GM23248 (cell line): Measurements from ENCODE around the gene ZC3H12D. TPM values are rescaled to one million over a fixed set of nuclear protein-coding genes. Genes with fewer than 3 reads are reported as not detected.

Source experiments
- DNase-seq: peaks from one replicate; pipeline ENCODE4 v3.0.0-alpha.2; 2015
- H2AFZ ChIP-seq: fragments of 200-600 bp; sonication (generic); 2 replicates; pipeline ENCODE4 v1.6.1; 2016; ENCODE audit warnings: antibody characterized with exemption
- H3F3A ChIP-seq: fragments of 200-600 bp; sonication (generic); 2 replicates; pipeline ENCODE4 v1.6.1; 2016; ENCODE audit warnings: mild to moderate bottlenecking, antibody characterized with exemption, mixed run types; ENCODE audit not compliant: insufficient read depth
- H3K27ac ChIP-seq: fragments of 200-600 bp; sonication (generic); 2 replicates; pipeline ENCODE4 v1.5.1; 2016; ENCODE audit warnings: mild to moderate bottlenecking
- H3K27me3 ChIP-seq: fragments of 200-600 bp; sonication (generic); replicated peaks from 2 replicates; pipeline ENCODE4 v1.6.1; 2016; ENCODE audit warnings: mild to moderate bottlenecking; ENCODE audit not compliant: insufficient read depth
- H3K36me3 ChIP-seq: fragments of 200-600 bp; sonication (generic); 2 replicates; pipeline ENCODE4 v1.6.1; 2016; ENCODE audit warnings: low read depth, mild to moderate bottlenecking
- H3K4me1 ChIP-seq: fragments of 200-600 bp; sonication (generic); 2 replicates; pipeline ENCODE4 v1.6.1; 2016; ENCODE audit warnings: mild to moderate bottlenecking; ENCODE audit not compliant: insufficient read depth
- H3K4me2 ChIP-seq: fragments of 200-600 bp; sonication (generic); one replicate; pipeline ENCODE4 v1.6.1; 2016; ENCODE audit warnings: mild to moderate bottlenecking; ENCODE audit not compliant: unreplicated experiment
- H3K4me3 ChIP-seq: fragments of 200-600 bp; sonication (generic); 2 replicates; pipeline ENCODE4 v1.5.1; 2016; ENCODE audit warnings: mild to moderate bottlenecking
- H3K79me2 ChIP-seq: fragments of 200-600 bp; sonication (generic); 2 replicates; pipeline ENCODE4 v1.6.1; 2016; ENCODE audit warnings: mild to moderate bottlenecking; ENCODE audit not compliant: insufficient read depth
- H3K9ac ChIP-seq: fragments of 200-600 bp; sonication (generic); 2 replicates; pipeline ENCODE4 v1.6.1; 2016; ENCODE audit warnings: mild to moderate bottlenecking
- H3K9me2 ChIP-seq: fragments of 200-600 bp; sonication (generic); 2 replicates; pipeline ENCODE4 v1.6.1; 2016; ENCODE audit warnings: mixed run types, mild to moderate bottlenecking, moderate library complexity; ENCODE audit not compliant: insufficient read depth
- H3K9me3 ChIP-seq: fragments of 200-600 bp; sonication (generic); one replicate; pipeline ENCODE4 v1.6.1; 2017; ENCODE audit warnings: low read depth
- H4K20me1 ChIP-seq: fragments of 200-600 bp; sonication (generic); 2 replicates; pipeline ENCODE4 v1.6.0; 2016; ENCODE audit not compliant: insufficient read depth
- EZH2 ChIP-seq: fragments of 200-600 bp; sonication (generic); IDR thresholded peaks from 2 replicates; pipeline ENCODE4 v1.6.1; 2018; ENCODE audit warnings: antibody characterized with exemption, mild to moderate bottlenecking; ENCODE audit not compliant: insufficient read depth, poor library complexity, severe bottlenecking
- EZH2phosphoT487 ChIP-seq: fragments of 200-600 bp; sonication (generic); IDR thresholded peaks from 2 replicates; pipeline ENCODE4 v1.6.1; 2018; ENCODE audit warnings: antibody characterized with exemption, moderate library complexity, mild to moderate bottlenecking, low read depth; ENCODE audit not compliant: insufficient read depth
- WGBS, 2 experiments: methylation state at CpG; one replicate each; pipeline ENCODE4 v1.1.6; 2015 to 2017; ENCODE audit warnings: low lambda C conversion rate in 2 of 2, low coverage in 1 of 2; ENCODE audit errors: missing lambda C conversion rate in 2 of 2; 5-methylcytosine and 5-hydroxymethylcytosine counted together
- in situ Hi-C: fragments of 300-500 bp; cut with MboI; formaldehyde crosslinking; loops from 2 replicates; pipeline ENCODE4 v1.15.0; 2020
- polyA plus RNA-seq: library from polyadenylated mRNA; unstranded; fragments of >200 nt; fragmentation: Nextera tagmentation; extraction: Ambion mirVana; gene quantifications from 2 replicates; pipeline ENCODE4 v1.2.1, GENCODE V29; 2016
- total RNA-seq: library from RNA; depleted of rRNA; stranded (reverse); fragments of >200 nt; shearing (Covaris generic); gene quantifications from 2 replicates; pipeline ENCODE4 v1.2.3, GENCODE V29; 2014; rRNA removed

Gene ZC3H12D
- total RNA-seq (0.54 TPM in 1 of 2 replicates, not detected in the other), polyA plus RNA-seq (not detected in 2 replicates)

DNA sequence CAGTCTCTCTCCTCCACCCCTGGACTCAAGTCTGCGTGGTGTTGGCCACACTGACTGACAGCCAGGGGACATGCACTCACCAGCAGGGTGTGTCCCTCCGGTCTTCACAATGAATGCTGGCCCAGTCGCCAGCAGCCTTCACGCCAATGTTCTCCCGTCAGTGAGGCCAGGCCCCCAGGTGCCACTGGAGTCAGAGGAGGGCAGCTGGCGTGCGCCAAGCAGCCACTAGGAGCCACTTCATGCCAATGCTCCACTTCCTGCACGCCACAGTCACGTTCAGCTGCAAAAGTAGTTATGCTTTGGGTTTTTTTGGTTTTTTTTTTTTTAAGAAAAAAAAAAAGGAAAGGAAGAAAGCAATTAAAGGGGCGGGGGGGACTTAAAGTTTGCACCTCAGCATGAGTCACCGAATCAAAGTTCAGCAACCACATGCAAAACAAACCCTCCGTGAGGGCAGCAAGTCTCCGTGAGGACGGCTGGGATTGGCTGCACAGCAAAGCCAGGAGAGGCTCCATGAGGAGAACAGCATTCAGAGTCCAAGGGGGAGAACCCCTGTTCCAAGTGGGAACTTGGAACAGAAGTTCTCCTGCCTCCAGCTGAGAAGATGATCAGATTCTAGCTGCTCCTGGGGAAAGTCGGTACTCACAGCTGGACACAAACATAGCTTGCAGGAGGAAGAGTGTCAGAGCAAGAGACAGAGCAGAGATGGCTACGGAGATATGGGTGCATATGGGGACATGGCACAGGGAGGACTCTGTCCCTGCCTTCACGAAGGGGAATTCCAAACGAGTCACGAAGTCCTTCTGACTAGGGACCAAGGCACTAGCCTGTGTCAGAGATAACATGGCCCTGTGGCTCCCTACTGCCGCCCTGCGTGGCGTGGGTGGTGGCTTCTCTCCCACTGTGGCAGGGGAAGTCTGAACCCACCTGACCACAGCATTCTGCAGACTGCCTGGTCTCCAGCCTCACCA, at the start of gene ZC3H12D:
Gene ZC3H12D, minus strand, starts transcription at position 282 of the 968 bp plus-strand sequence. CDS start 10,471 bp downstream, outside the sequence.
- H2AFZ ChIP-seq = peak within 1 kb of the TSS; percentile 9; the same call in 1 of the 2 replicates
- H3F3A ChIP-seq = no peaks in the 10 kb centered on the region
- no peaks in the 10 kb centered on the region for H4K20me1 ChIP-seq
- H3K9me2 ChIP-seq = no peaks in the 10 kb centered on the region
- no peak within 1 kb of the TSS for H3K9ac ChIP-seq
- 38% methylated on average over 22 of the region's 22 CpGs for WGBS, 2 experiments
- peaks cover 13% of the 10 kb centered on the region for H3K4me1 ChIP-seq
- no peaks in the 10 kb centered on the region for H3K36me3 ChIP-seq
- H3K4me2 ChIP-seq = no peak within 1 kb of the TSS
- peak within 1 kb of the TSS; percentile 6; the same call in 1 of the 2 replicates for H3K4me3 ChIP-seq
- no peaks in the 10 kb centered on the region for H3K79me2 ChIP-seq
- H3K9me3 ChIP-seq = no peaks in the 10 kb centered on the region
- in situ Hi-C loops = no loop called here
- H3K27ac ChIP-seq = no peak within 1 kb of the TSS
- H3K27me3 ChIP-seq = no peaks in the 10 kb centered on the region
- TF ChIP-seq EZH2 (no peak), EZH2phosphoT487 (no peak)
- DNase-seq = peak; percentile 52

- Histone ChIP-seq H3K4me2 (no peak overlapping the region), H3K27me3 (no peaks in the 10 kb centered on the region), H3K79me2 (peaks cover 60% of the 10 kb centered on the region), H3K9me2 (no peaks in the 10 kb centered on the region), H3K4me3 (no peak overlapping the region), H3K4me1 (no peaks in the 10 kb centered on the region), H3K9ac (no peak overlapping the region), H3K9me3 (no peaks in the 10 kb centered on the region), H3K27ac (no peak overlapping the region), H3K36me3 (peaks cover 74% of the 10 kb centered on the region), H3F3A (peaks cover 8% of the 10 kb centered on the region; the same call in 1 of the 2 replicates), H2AFZ (no peak overlapping the region), H4K20me1 (no peaks in the 10 kb centered on the region)
- no peak for DNase-seq
- 93 to 94% methylated on average over 5 of the region's 5 CpGs for WGBS, 2 experiments
- in situ Hi-C loops = no loop called here
- TF ChIP-seq EZH2 (no peak), EZH2phosphoT487 (no peak)
Measured at GRCh38 chr6:149529650-149530049, 44.8 kb upstream of the ZC3H12D start.

DNA sequence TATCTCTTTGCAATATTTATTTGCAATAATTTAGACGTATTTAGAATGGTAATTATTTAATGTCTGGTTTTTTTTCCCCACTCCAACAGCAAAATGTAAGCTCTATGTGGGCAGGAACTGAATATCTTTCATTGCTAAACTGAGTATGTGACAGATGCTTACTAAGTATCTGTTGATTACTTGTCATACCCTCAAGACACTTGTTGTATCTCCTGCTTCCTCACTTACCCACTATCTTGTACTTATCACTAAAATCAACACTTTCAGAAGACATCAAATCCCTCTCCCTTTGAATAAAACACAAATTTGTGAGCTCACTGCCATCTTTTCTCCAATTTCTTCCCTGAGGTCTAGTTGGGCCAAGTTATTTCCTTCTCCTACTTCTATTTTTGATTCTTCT, 30.7 kb upstream of the ZC3H12D start:
- H3K27ac ChIP-seq = no peak overlapping the region
- peaks cover 29% of the 10 kb centered on the region for H3K79me2 ChIP-seq
- H3K9ac ChIP-seq = no peak overlapping the region
- H3K4me1 ChIP-seq = peaks cover 4% of the 10 kb centered on the region; the same call in 1 of the 2 replicates
- no peak overlapping the region for H3K4me2 ChIP-seq
- no peaks in the 10 kb centered on the region for H4K20me1 ChIP-seq
- in situ Hi-C loops = loop anchor here (10.0 kb wide), 1 partner anchor 481 kb away; no protein-coding TSS in a partner anchor
- no peaks in the 10 kb centered on the region for H3K27me3 ChIP-seq
- peaks cover 36% of the 10 kb centered on the region for H3K36me3 ChIP-seq
- peaks cover 21% of the 10 kb centered on the region for H3F3A ChIP-seq
- H3K4me3 ChIP-seq = no peak overlapping the region
- no peak for DNase-seq
- no peaks in the 10 kb centered on the region for H3K9me2 ChIP-seq
- no peaks in the 10 kb centered on the region for H3K9me3 ChIP-seq
- no peak overlapping the region for H2AFZ ChIP-seq
- TF ChIP-seq EZH2 (no peak), EZH2phosphoT487 (no peak)
- WGBS, 2 experiments = 93 to 100% methylated on average over 1 of the region's 1 CpG

- Histone ChIP-seq H3K4me2 (no peak overlapping the region), H3K79me2 (peaks cover 29% of the 10 kb centered on the region), H3K9me2 (no peaks in the 10 kb centered on the region), H3K9ac (no peak overlapping the region), H3F3A (peaks cover 7% of the 10 kb centered on the region; the same call in 1 of the 2 replicates), H3K27me3 (no peaks in the 10 kb centered on the region), H2AFZ (no peak overlapping the region), H3K27ac (no peak overlapping the region), H4K20me1 (no peaks in the 10 kb centered on the region), H3K9me3 (no peaks in the 10 kb centered on the region), H3K36me3 (peaks cover 30% of the 10 kb centered on the region), H3K4me3 (no peak overlapping the region), H3K4me1 (peaks cover 4% of the 10 kb centered on the region; the same call in 1 of the 2 replicates)
- DNase-seq = no peak
- 80 to 81% methylated on average over 5 of the region's 5 CpGs for WGBS, 2 experiments
- in situ Hi-C loops = loop anchor here (10.0 kb wide), 1 partner anchor 479 kb away; no protein-coding TSS in a partner anchor
- no peak for TF ChIP-seq EZH2phosphoT487
- no peak for TF ChIP-seq EZH2
Measured at GRCh38 chr6:149513915-149514314, 29.1 kb upstream of the ZC3H12D start.
